HL-60 (cell line): Measurements from ENCODE around the gene BCL10.

ENCODE experiments used
- DNase-seq, 2 experiments: peaks; one replicate each; pipeline ENCODE4 v3.0.0-alpha.2; 2010 to 2020; ENCODE audit warnings: low read depth in 1 of 2, low spot score in 1 of 2
- H3K27ac ChIP-seq: fragments of 250-450 bp; sonication (Bioruptor Pico); replicated peaks from 2 replicates; pipeline ENCODE4 v1.5.1; 2020; ENCODE audit warnings: mild to moderate bottlenecking, moderate library complexity
- H3K27me3 ChIP-seq: fragments of 250-450 bp; sonication (Bioruptor Pico); 2 replicates; pipeline ENCODE4 v1.5.1; 2021; ENCODE audit warnings: mild to moderate bottlenecking, moderate library complexity; ENCODE audit not compliant: insufficient read depth, poor library complexity, severe bottlenecking
- H3K4me3 ChIP-seq: replicated peaks from 2 replicates; pipeline ENCODE4 v1.5.1; 2011; ENCODE audit warnings: mild to moderate bottlenecking, control low read depth, low read length; ENCODE audit not compliant: insufficient read depth
- GABPA ChIP-seq: IDR thresholded peaks from 2 replicates; pipeline ENCODE4 v1.6.1; 2012; ENCODE audit warnings: low read depth
- POLR2AphosphoS5 ChIP-seq: IDR thresholded peaks from 2 replicates; pipeline ENCODE4 v1.6.1; 2012; ENCODE audit warnings: low read depth
- REST ChIP-seq: IDR thresholded peaks from 2 replicates; pipeline ENCODE4 v1.6.1; 2012; ENCODE audit warnings: low read depth; ENCODE audit not compliant: insufficient replicate concordance
- SPI1 ChIP-seq: IDR thresholded peaks from 2 replicates; pipeline ENCODE4 v1.6.1; 2012; ENCODE audit warnings: low read depth, mild to moderate bottlenecking, borderline replicate concordance
- TF ChIP-seq, protein P1 (sequence below): IDR thresholded peaks from one replicate; pipeline ENCODE4 v1.5.1; 2011; ENCODE audit warnings: low read length, control low read depth, inconsistent platforms; ENCODE audit not compliant: insufficient read depth

Gene BCL10

GRCh38 chr1:85223334-85223733 is 53.1 kb downstream of the BCL10 start:
- Histone ChIP-seq H3K4me3 (no peak overlapping the region), H3K27me3 (peaks cover under 1% of the 10 kb centered on the region), H3K27ac (no peak overlapping the region)
- no peak for DNase-seq
- TF ChIP-seq REST (no peak), SPI1 (no peak), POLR2AphosphoS5 (no peak), GABPA (no peak)
- TF ChIP-seq, protein P1, sequence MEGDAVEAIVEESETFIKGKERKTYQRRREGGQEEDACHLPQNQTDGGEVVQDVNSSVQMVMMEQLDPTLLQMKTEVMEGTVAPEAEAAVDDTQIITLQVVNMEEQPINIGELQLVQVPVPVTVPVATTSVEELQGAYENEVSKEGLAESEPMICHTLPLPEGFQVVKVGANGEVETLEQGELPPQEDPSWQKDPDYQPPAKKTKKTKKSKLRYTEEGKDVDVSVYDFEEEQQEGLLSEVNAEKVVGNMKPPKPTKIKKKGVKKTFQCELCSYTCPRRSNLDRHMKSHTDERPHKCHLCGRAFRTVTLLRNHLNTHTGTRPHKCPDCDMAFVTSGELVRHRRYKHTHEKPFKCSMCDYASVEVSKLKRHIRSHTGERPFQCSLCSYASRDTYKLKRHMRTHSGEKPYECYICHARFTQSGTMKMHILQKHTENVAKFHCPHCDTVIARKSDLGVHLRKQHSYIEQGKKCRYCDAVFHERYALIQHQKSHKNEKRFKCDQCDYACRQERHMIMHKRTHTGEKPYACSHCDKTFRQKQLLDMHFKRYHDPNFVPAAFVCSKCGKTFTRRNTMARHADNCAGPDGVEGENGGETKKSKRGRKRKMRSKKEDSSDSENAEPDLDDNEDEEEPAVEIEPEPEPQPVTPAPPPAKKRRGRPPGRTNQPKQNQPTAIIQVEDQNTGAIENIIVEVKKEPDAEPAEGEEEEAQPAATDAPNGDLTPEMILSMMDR = no peak

DNA sequence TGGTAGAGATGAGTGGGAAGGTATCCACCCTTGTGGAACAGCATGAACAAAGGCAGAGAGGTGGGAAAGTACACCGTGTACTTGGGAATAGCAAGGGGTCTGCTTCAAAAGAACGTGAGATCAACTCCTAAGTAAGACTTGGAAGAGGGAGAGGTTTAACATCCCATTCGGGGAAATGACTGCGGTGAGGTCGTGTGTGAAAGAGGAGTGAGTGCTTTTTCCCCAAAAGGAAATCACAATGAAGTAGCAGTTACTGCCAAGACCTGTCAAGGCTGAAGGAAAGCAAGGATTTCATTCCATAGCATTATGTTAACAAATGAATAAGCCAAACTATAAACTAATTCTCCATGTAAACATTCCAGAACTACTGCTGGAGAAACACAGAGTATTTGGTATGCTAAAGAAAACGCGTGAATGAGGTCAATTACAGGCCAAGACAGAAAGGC is 55.7 kb downstream of the BCL10 start:
- no peak overlapping the region for H3K4me3 ChIP-seq
- H3K27me3 ChIP-seq = peaks cover 2% of the 10 kb centered on the region
- TF ChIP-seq POLR2AphosphoS5 (no peak), GABPA (no peak), REST (no peak), SPI1 (no peak)
- TF ChIP-seq, protein P1 = no peak
- DNase-seq = no peak
- H3K27ac ChIP-seq = no peak overlapping the region

GRCh38 chr1:85219853-85220610 is 56.4 kb downstream of the BCL10 start:
- no peak for TF ChIP-seq POLR2AphosphoS5
- no peak for TF ChIP-seq GABPA
- TF ChIP-seq, protein P1 = no peak
- no peak for TF ChIP-seq SPI1
- no peak for TF ChIP-seq REST
- peaks cover 2% of the 10 kb centered on the region for H3K27me3 ChIP-seq
- no peak for DNase-seq
- no peak overlapping the region for H3K4me3 ChIP-seq
- H3K27ac ChIP-seq = no peak overlapping the region
